ENCODE measurements around the gene NDOR1. TPM values are rescaled to one million over a fixed set of nuclear protein-coding genes. Genes with fewer than 3 reads are reported as not detected.

The NDOR1 gene
- total and polyA plus RNA-seq, 2 of the 8 experiments (the other 6 are each of a cell fraction or from before 2014, with no cell fraction given): 25.7 to 32.3 TPM

- TF ChIP-seq RBBP5 (IDR thresholded peaks at IDR 0.05; ENCODE audit: borderline replicate concordance, low read depth, low read length): no peak
- TF ChIP-seq SP1 (IDR thresholded peaks at IDR 0.05; ENCODE audit: low read depth, low read length): no peak
- no peak for TF ChIP-seq SIRT6 (IDR thresholded peaks at IDR 0.05; ENCODE audit: low read length)
- TF ChIP-seq JUND (IDR thresholded peaks at IDR 0.05; ENCODE audit: low read length): no peak
- no peak for TF ChIP-seq GABPA (IDR thresholded peaks at IDR 0.05; ENCODE audit: borderline replicate concordance, insufficient read depth, low read length)
- no peak for TF ChIP-seq NRF1 (IDR thresholded peaks at IDR 0.05; ENCODE audit: low read depth, low read length)
These were observed 50.9 kb downstream of the NDOR1 start (continued) for GRCh38 chr9:137256362-137256761.

Measured in H1 (cell line).